Ishikawa (cell line): ENCODE data around the gene RBMS1.

ENCODE experiments used
- CREB1 ChIP-seq: IDR thresholded peaks from 2 replicates; pipeline ENCODE4 v1.6.1; 2012; ENCODE audit warnings: low read depth
- EP300 ChIP-seq: IDR thresholded peaks from 2 replicates; pipeline ENCODE4 v1.6.1; 2012; ENCODE audit warnings: borderline replicate concordance
- RAD21 ChIP-seq: IDR thresholded peaks from 2 replicates; pipeline ENCODE4 v1.6.1; 2012; ENCODE audit warnings: low read depth
- TAF1 ChIP-seq: IDR thresholded peaks from 2 replicates; pipeline ENCODE4 v1.6.1; 2012; ENCODE audit warnings: low read depth, mild to moderate bottlenecking
- TEAD4 ChIP-seq: IDR thresholded peaks from 2 replicates; pipeline ENCODE4 v1.6.1; 2012
- YY1 ChIP-seq: IDR thresholded peaks from 2 replicates; pipeline ENCODE4 v1.6.1; 2012; ENCODE audit warnings: low read depth
- TF ChIP-seq, protein P1 (sequence below): IDR thresholded peaks from 2 replicates; pipeline ENCODE4 v1.6.1; 2012; ENCODE audit warnings: low read depth, mild to moderate bottlenecking

DNA sequence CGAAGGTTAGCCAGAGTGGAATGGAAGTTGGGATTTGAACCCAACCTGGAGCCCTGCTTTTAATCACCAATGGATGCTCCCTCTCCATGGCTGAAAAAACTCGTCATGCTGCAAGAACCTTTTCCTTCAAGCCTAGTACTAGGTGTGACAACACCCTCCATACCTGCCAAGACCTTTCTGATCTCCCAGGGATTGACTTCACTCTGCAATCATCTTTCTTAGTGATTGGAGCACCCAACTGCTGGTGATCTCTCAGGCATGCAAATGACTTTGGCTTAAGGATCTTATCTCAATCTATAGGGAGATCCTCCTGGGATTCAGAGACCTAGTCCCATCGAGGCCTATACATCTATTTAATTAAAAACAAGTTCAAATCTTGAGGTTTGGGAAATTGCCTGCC lies 270.0 kb downstream of the RBMS1 start:
- no peak for TF ChIP-seq CREB1
- TF ChIP-seq, protein P1, sequence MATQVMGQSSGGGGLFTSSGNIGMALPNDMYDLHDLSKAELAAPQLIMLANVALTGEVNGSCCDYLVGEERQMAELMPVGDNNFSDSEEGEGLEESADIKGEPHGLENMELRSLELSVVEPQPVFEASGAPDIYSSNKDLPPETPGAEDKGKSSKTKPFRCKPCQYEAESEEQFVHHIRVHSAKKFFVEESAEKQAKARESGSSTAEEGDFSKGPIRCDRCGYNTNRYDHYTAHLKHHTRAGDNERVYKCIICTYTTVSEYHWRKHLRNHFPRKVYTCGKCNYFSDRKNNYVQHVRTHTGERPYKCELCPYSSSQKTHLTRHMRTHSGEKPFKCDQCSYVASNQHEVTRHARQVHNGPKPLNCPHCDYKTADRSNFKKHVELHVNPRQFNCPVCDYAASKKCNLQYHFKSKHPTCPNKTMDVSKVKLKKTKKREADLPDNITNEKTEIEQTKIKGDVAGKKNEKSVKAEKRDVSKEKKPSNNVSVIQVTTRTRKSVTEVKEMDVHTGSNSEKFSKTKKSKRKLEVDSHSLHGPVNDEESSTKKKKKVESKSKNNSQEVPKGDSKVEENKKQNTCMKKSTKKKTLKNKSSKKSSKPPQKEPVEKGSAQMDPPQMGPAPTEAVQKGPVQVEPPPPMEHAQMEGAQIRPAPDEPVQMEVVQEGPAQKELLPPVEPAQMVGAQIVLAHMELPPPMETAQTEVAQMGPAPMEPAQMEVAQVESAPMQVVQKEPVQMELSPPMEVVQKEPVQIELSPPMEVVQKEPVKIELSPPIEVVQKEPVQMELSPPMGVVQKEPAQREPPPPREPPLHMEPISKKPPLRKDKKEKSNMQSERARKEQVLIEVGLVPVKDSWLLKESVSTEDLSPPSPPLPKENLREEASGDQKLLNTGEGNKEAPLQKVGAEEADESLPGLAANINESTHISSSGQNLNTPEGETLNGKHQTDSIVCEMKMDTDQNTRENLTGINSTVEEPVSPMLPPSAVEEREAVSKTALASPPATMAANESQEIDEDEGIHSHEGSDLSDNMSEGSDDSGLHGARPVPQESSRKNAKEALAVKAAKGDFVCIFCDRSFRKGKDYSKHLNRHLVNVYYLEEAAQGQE = no peak
- no peak for TF ChIP-seq EP300
- no peak for TF ChIP-seq RAD21
- TF ChIP-seq TAF1 = no peak
- no peak for TF ChIP-seq TEAD4
- TF ChIP-seq YY1 = no peak
